Progenitor cell of endocrine pancreas (in vitro differentiated cells): ENCODE results near the gene FBXO3. TPM values are rescaled to one million over a fixed set of nuclear protein-coding genes. Genes with fewer than 3 reads are reported as not detected.
"Not testable (repeated sequence)": the region's sequence is repeated elsewhere in the genome, so short reads cannot be mapped to it uniquely, and the experiment has no call there.

Experiments used
- DNase-seq: peaks from one replicate; pipeline ENCODE4 v3.0.0; 2021; ENCODE audit warnings: low spot score; ENCODE audit not compliant: unreplicated experiment
- H3K27ac Mint-ChIP-seq: 2 replicates; pipeline ENCODE4 v1.8.0; 2021; ENCODE audit warnings: mild to moderate bottlenecking, moderate library complexity, mixed read lengths
- H3K27me3 Mint-ChIP-seq: 2 replicates; pipeline ENCODE4 v1.8.0; 2021; ENCODE audit warnings: mixed read lengths
- H3K36me3 Mint-ChIP-seq: 2 replicates; pipeline ENCODE4 v1.8.0; 2022; ENCODE audit warnings: mixed read lengths; ENCODE audit not compliant: insufficient read depth
- H3K4me1 Mint-ChIP-seq: 2 replicates; pipeline ENCODE4 v1.8.0; 2021; ENCODE audit warnings: low read depth, mixed read lengths
- H3K4me3 Mint-ChIP-seq: 2 replicates; pipeline ENCODE4 v1.8.0; 2021; ENCODE audit warnings: low read depth, mild to moderate bottlenecking, moderate library complexity, mixed read lengths
- H3K9me3 Mint-ChIP-seq: 2 replicates; pipeline ENCODE4 v1.8.0; 2021; ENCODE audit warnings: low read depth, mixed read lengths
- long read RNA-seq: library from polyadenylated mRNA; unstranded; transcript quantifications from one replicate; pipeline ENCODE4 v2.0.0, GENCODE V29; 2020
- total RNA-seq: library from RNA; stranded (reverse); gene quantifications from 2 replicates; pipeline ENCODE4 v1.2.1, GENCODE V29; 2021
- TF ChIP-seq, protein P1 (sequence below): fragments of 200-600 bp; sonication (generic); IDR thresholded peaks from one replicate; pipeline ENCODE4 v1.5.0; 2021; ENCODE audit warnings: antibody characterized with exemption, mild to moderate bottlenecking; ENCODE audit not compliant: unreplicated experiment

FBXO3 gene, protein sequence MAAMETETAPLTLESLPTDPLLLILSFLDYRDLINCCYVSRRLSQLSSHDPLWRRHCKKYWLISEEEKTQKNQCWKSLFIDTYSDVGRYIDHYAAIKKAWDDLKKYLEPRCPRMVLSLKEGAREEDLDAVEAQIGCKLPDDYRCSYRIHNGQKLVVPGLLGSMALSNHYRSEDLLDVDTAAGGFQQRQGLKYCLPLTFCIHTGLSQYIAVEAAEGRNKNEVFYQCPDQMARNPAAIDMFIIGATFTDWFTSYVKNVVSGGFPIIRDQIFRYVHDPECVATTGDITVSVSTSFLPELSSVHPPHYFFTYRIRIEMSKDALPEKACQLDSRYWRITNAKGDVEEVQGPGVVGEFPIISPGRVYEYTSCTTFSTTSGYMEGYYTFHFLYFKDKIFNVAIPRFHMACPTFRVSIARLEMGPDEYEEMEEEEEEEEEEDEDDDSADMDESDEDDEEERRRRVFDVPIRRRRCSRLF
- 31.9 and 37.2 TPM in 2 replicates for total RNA-seq
- long read RNA-seq, full-length matches to known transcripts, result 373 of 414 reads
- long read RNA-seq, partial matches to known transcripts, result 3 of 414 reads
- long read RNA-seq, other reads (novel, unspliced or antisense), result 38 of 414 reads

DNA sequence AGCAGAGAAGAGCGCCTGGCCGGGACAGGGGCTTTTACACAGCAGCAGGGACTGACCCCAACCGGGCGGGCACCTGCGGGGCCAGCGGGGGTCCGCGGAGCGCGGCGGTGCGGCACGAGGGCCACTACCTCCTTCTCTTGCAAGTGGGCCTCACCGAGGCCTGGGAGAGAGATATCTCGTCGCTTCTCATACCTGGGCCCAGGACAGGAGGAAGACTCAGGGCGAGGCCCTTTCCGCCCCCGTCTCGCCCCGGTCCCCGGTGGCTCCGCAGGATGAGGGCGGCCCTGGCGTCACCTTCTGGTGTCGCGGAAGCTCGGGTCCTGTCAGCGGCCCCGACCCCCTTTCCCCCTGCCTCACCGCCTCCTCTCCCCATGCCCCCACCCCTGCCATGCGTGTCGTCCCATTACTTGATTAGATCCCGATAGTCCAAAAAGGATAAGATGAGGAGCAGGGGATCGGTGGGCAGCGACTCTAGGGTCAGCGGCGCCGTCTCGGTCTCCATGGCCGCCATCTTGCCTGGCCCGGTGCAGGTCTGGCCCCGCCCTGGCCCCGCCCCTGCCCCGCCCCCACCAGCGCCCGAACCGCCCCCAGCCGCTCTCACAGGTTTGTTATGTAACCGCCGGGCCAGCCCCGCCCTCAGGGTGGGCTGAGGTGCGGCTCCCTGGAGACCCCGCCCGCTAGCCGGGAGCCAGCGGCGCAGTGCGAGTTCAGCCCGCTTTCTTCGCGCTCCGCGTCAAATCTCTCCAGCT lies at the start of gene FBXO3:
Gene FBXO3, minus strand, starts transcription at position 534 of the 749 bp plus-strand sequence. Its CDS starts 23 bp downstream, at position 511.
- Mint-ChIP-seq H3K27me3 (peaks cover 40% of the 10 kb centered on the region), H3K27ac (peak within 1 kb of the TSS; percentile 97), H3K4me3 (peak within 1 kb of the TSS; percentile 93), H3K4me1 (peaks cover 16% of the 10 kb centered on the region), H3K36me3 (peaks cover 5% of the 10 kb centered on the region), H3K9me3 (no peaks in the 10 kb centered on the region)
- TF ChIP-seq, protein P1, sequence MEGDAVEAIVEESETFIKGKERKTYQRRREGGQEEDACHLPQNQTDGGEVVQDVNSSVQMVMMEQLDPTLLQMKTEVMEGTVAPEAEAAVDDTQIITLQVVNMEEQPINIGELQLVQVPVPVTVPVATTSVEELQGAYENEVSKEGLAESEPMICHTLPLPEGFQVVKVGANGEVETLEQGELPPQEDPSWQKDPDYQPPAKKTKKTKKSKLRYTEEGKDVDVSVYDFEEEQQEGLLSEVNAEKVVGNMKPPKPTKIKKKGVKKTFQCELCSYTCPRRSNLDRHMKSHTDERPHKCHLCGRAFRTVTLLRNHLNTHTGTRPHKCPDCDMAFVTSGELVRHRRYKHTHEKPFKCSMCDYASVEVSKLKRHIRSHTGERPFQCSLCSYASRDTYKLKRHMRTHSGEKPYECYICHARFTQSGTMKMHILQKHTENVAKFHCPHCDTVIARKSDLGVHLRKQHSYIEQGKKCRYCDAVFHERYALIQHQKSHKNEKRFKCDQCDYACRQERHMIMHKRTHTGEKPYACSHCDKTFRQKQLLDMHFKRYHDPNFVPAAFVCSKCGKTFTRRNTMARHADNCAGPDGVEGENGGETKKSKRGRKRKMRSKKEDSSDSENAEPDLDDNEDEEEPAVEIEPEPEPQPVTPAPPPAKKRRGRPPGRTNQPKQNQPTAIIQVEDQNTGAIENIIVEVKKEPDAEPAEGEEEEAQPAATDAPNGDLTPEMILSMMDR, result no peak
- peak; percentile 84 for DNase-seq

DNA sequence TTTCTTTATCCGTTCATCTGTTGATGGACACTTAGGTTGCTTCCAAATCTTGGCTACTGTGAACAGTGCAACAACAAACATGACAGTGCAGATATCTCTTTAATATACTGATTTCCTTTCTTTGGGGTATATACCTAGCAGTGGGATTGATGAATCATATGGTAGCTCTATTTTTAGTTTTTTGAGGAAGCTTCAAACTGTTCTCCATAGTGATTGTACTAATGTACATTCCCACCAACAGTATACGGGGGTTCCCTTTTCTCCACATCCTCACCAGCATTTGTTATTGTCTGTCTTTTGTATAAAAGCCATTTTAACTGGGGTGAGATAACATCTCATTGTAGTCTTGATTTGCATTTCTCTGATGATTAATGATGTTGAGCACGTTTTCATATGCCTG lies 48.7 kb upstream of the FBXO3 start:
- not testable (repeated sequence) for DNase-seq, H3K4me3 Mint-ChIP-seq, H3K36me3 Mint-ChIP-seq, H3K4me1 Mint-ChIP-seq, H3K27ac Mint-ChIP-seq, H3K9me3 Mint-ChIP-seq
- H3K27me3 Mint-ChIP-seq, result peaks cover 50% of the 10 kb centered on the region

DNA sequence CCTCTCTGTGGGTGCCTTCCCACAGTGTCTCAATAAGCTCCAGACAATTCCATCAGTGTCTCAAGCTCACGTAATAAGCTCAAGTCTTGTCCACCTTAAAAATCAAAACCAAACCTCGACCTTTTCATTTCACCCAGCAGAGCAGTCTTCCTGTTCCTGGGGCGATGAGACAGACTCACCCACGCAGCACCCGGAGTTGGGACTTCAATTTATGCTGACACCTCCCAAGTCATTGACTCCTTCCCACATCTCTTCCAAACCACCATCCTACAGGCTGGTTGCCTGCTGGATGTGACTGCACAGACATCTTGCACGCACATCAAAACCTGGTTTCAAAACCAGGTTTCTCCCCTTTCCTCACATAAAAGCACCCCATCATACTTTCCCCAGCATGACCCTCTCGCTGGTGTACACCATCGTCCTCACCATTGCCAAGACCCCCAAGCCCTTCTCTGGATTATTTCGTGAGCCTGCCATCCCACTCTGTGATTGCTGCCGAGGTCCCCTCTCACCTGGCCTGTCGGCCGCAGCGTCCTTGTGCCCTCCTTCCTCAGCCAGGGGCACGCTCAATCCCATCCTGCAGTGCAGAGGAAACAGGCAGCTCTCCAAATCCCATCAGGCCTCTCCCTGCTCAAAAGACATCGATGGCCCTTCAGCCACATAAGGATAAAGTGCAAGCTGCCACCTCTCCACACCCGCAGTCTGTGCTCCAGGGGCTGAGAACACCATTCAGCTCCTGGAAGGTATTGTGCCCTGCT lies 45.1 kb upstream of the FBXO3 start:
- no peak overlapping the region for H3K4me3 Mint-ChIP-seq
- H3K36me3 Mint-ChIP-seq, result no peaks in the 10 kb centered on the region
- no peaks in the 10 kb centered on the region for H3K9me3 Mint-ChIP-seq
- TF ChIP-seq, protein P1, result no peak
- no peak for DNase-seq
- no peaks in the 10 kb centered on the region for H3K4me1 Mint-ChIP-seq
- peaks cover 48% of the 10 kb centered on the region for H3K27me3 Mint-ChIP-seq
- H3K27ac Mint-ChIP-seq, result no peak overlapping the region

DNA sequence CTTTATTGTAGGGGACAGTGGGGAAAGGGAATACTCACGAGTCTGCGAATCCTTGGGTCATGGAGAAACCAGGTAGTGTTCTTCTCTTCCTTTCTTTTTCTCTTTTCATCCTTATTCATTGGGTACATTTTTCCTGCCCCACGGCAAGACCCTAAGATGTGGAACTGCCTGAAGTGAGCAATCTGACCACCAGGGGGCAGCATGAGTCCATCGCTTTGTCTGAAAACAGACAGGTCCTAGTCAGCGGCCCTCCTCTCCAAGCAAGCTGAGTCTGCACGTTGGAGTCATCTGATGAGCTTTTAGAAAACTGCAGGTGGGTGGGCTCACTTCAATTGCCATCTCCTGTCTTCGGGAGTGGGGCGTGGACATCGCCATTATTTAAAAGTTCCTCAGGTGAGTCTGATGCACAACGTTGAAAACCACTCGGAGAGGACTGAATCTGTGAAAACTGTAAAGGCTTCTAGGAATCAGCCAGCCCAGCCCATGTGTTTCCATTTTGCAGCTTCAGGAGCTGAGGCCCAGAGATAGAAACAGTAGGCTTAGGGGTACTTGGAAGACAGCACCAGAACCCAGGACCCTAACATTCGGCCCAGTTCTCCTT lies 34.0 kb upstream of the FBXO3 start:
- H3K36me3 Mint-ChIP-seq, result no peaks in the 10 kb centered on the region
- no peaks in the 10 kb centered on the region for H3K4me1 Mint-ChIP-seq
- peak; percentile 85 for DNase-seq
- no peak overlapping the region for H3K4me3 Mint-ChIP-seq
- TF ChIP-seq, protein P1, result peak; percentile 95
- peaks cover 52% of the 10 kb centered on the region for H3K27me3 Mint-ChIP-seq
- H3K9me3 Mint-ChIP-seq, result no peaks in the 10 kb centered on the region
- H3K27ac Mint-ChIP-seq, result no peak overlapping the region

DNA sequence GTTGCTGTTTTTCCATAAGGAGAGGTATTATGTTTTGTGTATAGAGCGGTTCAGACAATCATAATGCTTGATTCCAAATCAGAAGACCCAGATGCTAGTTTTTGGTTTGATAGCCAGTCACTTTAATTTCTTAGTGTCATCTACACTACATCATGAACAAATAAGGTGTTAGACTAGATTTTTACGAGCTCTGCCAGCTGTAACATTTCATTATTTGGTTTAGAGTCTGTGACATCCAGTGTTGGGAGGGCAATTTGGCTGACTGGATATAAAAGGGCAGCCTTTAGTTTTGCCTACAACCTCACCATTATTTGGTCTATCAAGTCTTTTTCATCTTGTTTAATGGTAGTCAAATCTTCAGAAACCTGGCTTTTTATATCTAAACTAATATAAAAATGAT lies 30.2 kb upstream of the FBXO3 start:
- H3K4me3 Mint-ChIP-seq, result no peak overlapping the region
- H3K9me3 Mint-ChIP-seq, result no peaks in the 10 kb centered on the region
- no peak overlapping the region for H3K27ac Mint-ChIP-seq
- no peak for DNase-seq
- H3K4me1 Mint-ChIP-seq, result peaks cover 12% of the 10 kb centered on the region
- TF ChIP-seq, protein P1, result no peak
- H3K27me3 Mint-ChIP-seq, result peaks cover 58% of the 10 kb centered on the region
- no peaks in the 10 kb centered on the region for H3K36me3 Mint-ChIP-seq
